CD4-positive, alpha-beta T cell treated with Interleukin-17A for 1 hour (primary cell): ENCODE data around the gene CABP2.

Experiments
- DNase-seq: peaks from one replicate; pipeline ENCODE4 v3.0.0-alpha.2; 2020

The CABP2 gene

DNA sequence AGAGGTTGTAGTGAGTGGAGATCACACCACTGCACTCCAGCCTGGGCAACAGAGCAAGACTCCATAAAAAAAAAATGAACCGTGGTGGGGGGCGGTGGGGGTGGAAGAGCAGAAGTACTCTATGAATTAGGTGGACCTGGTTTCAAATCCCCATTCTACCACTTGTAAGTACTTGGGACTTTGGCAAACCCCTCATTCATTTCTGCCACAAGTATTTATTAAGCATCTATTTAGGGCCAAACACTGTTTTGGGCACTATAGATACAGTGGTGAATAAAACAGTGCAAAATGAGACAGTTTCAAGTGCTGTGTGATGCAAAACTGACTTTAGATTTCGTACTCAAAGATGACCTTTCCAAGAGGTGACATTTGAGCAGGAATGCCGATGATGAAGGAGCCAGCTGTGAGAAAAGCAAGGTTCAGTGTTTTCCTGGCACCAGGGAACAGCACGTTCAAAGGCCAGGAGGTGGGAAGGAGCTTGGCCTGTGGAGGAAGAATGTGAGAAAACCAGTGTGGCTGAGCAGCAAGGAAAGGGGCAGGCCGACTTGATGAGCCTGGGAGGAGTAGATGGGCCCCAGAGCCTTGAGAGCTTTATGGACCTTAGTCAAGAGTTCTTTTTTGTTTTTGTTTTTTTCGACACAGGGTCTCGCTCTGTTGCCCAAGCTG lies 52.8 kb downstream of the CABP2 start:
- DNase-seq, result no peak

DNA sequence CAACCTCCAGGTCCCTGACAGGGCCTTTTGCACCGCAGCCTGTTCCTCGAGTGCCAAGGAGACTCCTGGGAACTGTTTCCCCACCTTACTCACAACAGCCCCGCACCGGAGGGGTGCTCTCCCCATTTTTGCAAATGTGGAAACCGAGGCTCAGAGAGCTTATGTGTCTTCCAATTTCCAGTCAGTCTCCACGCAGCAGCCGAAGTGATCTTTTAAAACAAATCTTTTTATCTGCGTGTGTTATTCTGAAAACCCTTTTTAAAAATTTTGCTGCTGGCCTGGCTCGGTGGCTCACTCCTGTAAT lies 53.8 kb downstream of the CABP2 start:
- DNase-seq, result no peak
